GM12875 (cell line): ENCODE measurements around the gene MAPK9.

Experiments used
- H3K4me3 ChIP-seq: one replicate; pipeline ENCODE4 v1.5.1; 2011; ENCODE audit warnings: low read depth, low read length, control low read depth
- TF ChIP-seq, protein P1 (sequence below): IDR thresholded peaks from 2 replicates; pipeline ENCODE4 v1.5.1; 2011; ENCODE audit warnings: low read depth, mild to moderate bottlenecking, control low read depth, inconsistent platforms, low read length, moderate library complexity, borderline replicate concordance; ENCODE audit not compliant: insufficient read depth

The MAPK9 gene

GRCh38 chr5:180335614-180336233 is 43.8 kb upstream of the MAPK9 start:
- no peak overlapping the region for H3K4me3 ChIP-seq
- TF ChIP-seq, protein P1, sequence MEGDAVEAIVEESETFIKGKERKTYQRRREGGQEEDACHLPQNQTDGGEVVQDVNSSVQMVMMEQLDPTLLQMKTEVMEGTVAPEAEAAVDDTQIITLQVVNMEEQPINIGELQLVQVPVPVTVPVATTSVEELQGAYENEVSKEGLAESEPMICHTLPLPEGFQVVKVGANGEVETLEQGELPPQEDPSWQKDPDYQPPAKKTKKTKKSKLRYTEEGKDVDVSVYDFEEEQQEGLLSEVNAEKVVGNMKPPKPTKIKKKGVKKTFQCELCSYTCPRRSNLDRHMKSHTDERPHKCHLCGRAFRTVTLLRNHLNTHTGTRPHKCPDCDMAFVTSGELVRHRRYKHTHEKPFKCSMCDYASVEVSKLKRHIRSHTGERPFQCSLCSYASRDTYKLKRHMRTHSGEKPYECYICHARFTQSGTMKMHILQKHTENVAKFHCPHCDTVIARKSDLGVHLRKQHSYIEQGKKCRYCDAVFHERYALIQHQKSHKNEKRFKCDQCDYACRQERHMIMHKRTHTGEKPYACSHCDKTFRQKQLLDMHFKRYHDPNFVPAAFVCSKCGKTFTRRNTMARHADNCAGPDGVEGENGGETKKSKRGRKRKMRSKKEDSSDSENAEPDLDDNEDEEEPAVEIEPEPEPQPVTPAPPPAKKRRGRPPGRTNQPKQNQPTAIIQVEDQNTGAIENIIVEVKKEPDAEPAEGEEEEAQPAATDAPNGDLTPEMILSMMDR: no peak

GRCh38 chr5:180334751-180335613 is 43.1 kb upstream of the MAPK9 start:
- TF ChIP-seq, protein P1: no peak
- no peak overlapping the region for H3K4me3 ChIP-seq

- TF ChIP-seq, protein P1: no peak
- no peak overlapping the region for H3K4me3 ChIP-seq
Observed at GRCh38 chr5:180334176-180334575, 42.3 kb upstream of the MAPK9 start.

- H3K4me3 ChIP-seq: no peak overlapping the region
- TF ChIP-seq, protein P1: no peak
Observed at GRCh38 chr5:180333661-180334060, 41.8 kb upstream of the MAPK9 start.

DNA sequence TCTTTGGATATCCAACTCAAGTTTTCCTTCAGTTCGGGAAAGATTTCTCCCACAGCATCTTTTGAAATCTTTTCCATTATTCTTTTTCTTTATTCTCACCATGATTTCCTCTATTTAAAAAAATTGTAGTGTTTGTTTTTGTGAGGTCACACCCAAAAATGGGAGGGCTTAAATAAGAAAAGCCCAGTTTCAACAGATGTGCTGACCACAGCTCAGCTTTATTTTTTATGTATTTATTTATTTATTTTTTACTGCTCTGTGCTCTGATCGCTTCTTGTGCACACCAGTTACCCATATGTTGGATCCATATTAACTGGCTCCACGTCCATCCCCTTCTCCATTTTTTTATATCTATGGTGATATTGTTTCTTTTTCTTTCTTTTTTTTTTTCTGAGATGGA is 41.0 kb upstream of the MAPK9 start:
- no peak overlapping the region for H3K4me3 ChIP-seq
- TF ChIP-seq, protein P1: no peak

GRCh38 chr5:180332051-180332517 is 40.2 kb upstream of the MAPK9 start:
- no peak overlapping the region for H3K4me3 ChIP-seq
- TF ChIP-seq, protein P1: no peak

DNA sequence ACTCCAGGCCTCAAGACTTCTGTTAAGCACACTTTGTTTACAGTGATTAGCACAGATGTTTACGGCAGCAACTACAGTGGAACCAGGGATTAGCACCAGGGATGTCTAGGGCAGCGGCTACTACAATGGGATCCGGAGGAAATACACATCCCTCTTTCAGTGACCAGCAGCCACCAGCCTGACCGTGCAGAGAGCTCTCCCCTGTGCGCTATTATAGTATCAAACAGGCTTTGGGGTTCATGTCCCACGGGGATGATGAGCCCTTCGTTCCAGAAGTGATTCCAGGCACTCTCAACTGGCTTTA is 39.7 kb upstream of the MAPK9 start:
- TF ChIP-seq, protein P1: no peak
- H3K4me3 ChIP-seq: no peak overlapping the region
